Thyroid gland (tissue), 4 donors: ENCODE measurements around the gene TUBA4A. TPM values are rescaled to one million over a fixed set of nuclear protein-coding genes. Genes with fewer than 3 reads are reported as not detected.

Source experiments
- DNase-seq, 2 donors: peaks; one replicate each; pipeline ENCODE4 v3.0.0-alpha.2; 2019
- H3K27ac ChIP-seq, 3 donors: fragments of 200-600 bp; sonication (generic); 1 replicate in 2 of 3; 2 replicates in 1 of 3; pipeline ENCODE4 v1.5.1; 2016 to 2019; ENCODE audit warnings: mild to moderate bottlenecking in 1 of 3, moderate library complexity in 1 of 3
- H3K27me3 ChIP-seq: fragments of 200-600 bp; sonication (generic); one replicate; pipeline ENCODE4 v1.5.1; 2019
- H3K36me3 ChIP-seq, 2 donors: fragments of 200-600 bp; sonication (generic); one replicate each; pipeline ENCODE4 v1.5.1; 2016 to 2019
- H3K4me1 ChIP-seq, 2 donors: fragments of 200-600 bp; sonication (generic); one replicate each; pipeline ENCODE4 v1.5.1; 2017 to 2019
- H3K4me3 ChIP-seq, 3 donors: fragments of 200-600 bp; sonication (generic); replicated peaks in 1 of 3; 1 replicate in 2 of 3; 2 replicates in 1 of 3; pipeline ENCODE4 v1.5.1; 2016; ENCODE audit warnings: mild to moderate bottlenecking in 1 of 3
- H3K9me3 ChIP-seq: fragments of 200-600 bp; sonication (generic); one replicate; pipeline ENCODE4 v1.5.1; 2017
- POLR2A ChIP-seq, 2 donors: fragments of 450-650 bp; IDR thresholded peaks; one replicate each; pipeline ENCODE4 v1.6.1; 2017; ENCODE audit warnings: antibody characterized with exemption in 2 of 2, mild to moderate bottlenecking in 2 of 2, moderate library complexity in 1 of 2
- WGBS, 2 donors: methylation state at CpG; one replicate each; pipeline ENCODE4 v1.1.5; 2017; 5-methylcytosine and 5-hydroxymethylcytosine counted together
- intact Hi-C: fragments of 100-400 bp; cut with DNase I; formaldehyde crosslinking; loops from one replicate; pipeline ENCODE4 v1.15.1; 2023
- total RNA-seq, 4 donors: library from RNA; depleted of rRNA; stranded (reverse); fragments of >200 nt; gene quantifications; one replicate each; pipeline ENCODE4 v1.2.3, GENCODE V29; 2016
- TF ChIP-seq, protein P1 (sequence below), 6 experiments: fragments of 200-600 bp in 3 of 6; fragments of 450-650 bp in 3 of 6; sonication (generic) in 3 of 6; IDR thresholded peaks; one replicate each; pipeline ENCODE4 v1.5.1; 2016 to 2019; ENCODE audit warnings: antibody characterized with exemption in 6 of 6, mild to moderate bottlenecking in 2 of 6, inconsistent platforms in 1 of 6, moderate library complexity in 1 of 6

TUBA4A gene
- total RNA-seq, 4 donors from 2014 or later, result 21.0 to 72.4 (median 34.8) TPM

DNA sequence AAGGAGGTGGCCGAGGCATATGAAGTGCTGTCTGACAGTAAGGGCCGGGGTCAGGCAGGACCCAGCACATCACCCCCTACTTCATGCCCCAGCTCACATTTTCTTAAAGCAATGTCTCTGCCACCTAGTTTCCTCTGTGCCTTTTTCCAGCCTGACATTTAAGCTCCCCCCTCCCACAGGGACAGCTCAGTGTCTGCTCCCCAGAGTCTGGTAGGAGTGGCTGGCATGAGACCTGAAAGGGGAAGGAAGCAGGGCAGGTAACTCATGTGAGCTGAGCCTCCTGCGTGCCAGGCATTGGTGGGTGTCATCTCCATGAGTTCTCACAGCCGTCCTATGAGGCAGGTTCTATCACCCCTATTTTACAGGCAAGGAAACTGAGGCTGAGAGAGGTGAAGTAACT is 26.9 kb upstream of the TUBA4A start:
- Histone ChIP-seq H3K27ac (peak overlapping the region in 1 of 3 donors; percentile 32), H3K9me3 (no peaks in the 10 kb centered on the region), H3K36me3 (peaks cover 42% of the 10 kb centered on the region in 2 donors), H3K27me3 (no peaks in the 10 kb centered on the region), H3K4me3 (no peak overlapping the region), H3K4me1 (peaks cover 18 to 25% of the 10 kb centered on the region in 2 donors)
- WGBS, 2 donors, result 94% methylated on average over 4 of the region's 4 CpGs
- no peak for TF ChIP-seq POLR2A (IDR thresholded peaks at IDR 0.05)
- TF ChIP-seq, protein P1, sequence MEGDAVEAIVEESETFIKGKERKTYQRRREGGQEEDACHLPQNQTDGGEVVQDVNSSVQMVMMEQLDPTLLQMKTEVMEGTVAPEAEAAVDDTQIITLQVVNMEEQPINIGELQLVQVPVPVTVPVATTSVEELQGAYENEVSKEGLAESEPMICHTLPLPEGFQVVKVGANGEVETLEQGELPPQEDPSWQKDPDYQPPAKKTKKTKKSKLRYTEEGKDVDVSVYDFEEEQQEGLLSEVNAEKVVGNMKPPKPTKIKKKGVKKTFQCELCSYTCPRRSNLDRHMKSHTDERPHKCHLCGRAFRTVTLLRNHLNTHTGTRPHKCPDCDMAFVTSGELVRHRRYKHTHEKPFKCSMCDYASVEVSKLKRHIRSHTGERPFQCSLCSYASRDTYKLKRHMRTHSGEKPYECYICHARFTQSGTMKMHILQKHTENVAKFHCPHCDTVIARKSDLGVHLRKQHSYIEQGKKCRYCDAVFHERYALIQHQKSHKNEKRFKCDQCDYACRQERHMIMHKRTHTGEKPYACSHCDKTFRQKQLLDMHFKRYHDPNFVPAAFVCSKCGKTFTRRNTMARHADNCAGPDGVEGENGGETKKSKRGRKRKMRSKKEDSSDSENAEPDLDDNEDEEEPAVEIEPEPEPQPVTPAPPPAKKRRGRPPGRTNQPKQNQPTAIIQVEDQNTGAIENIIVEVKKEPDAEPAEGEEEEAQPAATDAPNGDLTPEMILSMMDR (IDR thresholded peaks at IDR 0.05), result no peak
- DNase-seq, result no peak
- intact Hi-C loops, result loop anchor here (5.0 kb wide), 1 partner anchor 33 kb away; the partner anchor contains the start of genes GLB1L and STK16

DNA sequence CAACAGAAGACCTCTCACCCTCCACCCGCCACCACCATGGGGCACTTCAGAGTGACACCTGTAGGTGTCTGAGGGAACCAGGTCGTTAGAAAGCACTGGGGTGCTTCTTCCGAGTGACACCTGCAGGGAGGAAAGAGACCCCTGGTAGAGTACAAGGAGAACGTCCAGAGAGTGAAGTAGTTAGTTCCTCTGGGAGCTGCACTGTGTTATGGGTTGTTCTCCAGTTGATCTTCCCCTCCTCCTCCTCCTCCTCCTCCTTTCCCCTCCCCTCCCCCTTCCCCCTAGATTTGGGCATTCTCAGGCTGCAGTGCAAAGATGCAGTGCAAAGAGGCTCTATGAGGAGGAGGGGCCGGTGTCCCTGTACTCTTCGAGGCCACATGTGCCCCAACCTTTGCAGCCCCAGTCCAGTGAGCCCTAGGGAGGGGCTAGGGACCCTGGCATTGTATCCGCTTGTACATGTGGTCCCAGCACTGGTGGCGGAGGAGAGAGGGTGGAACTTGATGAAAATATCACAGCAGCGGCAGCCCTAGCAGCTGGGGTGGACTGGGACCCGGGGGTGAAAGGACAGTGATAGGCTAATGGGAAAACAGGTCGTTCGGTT is 26.3 kb upstream of the TUBA4A start:
- H3K27me3 ChIP-seq, result no peaks in the 10 kb centered on the region
- intact Hi-C loops, result loop anchor here (2.0 to 5.0 kb wide), 2 partner anchors 15 to 33 kb away; partner anchors contain the start of genes GLB1L and STK16
- TF ChIP-seq POLR2A (IDR thresholded peaks at IDR 0.05), result no peak
- TF ChIP-seq, protein P1 (IDR thresholded peaks at IDR 0.05), result peak in 1 of 6 experiments; percentile 16
- H3K27ac ChIP-seq, result peak overlapping the region; percentile 99
- peak overlapping the region; percentile 47 to 89 (median 74) for H3K4me3 ChIP-seq
- no peaks in the 10 kb centered on the region for H3K9me3 ChIP-seq
- no peak for DNase-seq
- H3K4me1 ChIP-seq, result peaks cover 18 to 25% of the 10 kb centered on the region in 2 donors
- H3K36me3 ChIP-seq, result peaks cover 36 to 39% of the 10 kb centered on the region in 2 donors
- 50 to 64% methylated on average over 9 to 12 of the region's 12 CpGs for WGBS, 2 donors

DNA sequence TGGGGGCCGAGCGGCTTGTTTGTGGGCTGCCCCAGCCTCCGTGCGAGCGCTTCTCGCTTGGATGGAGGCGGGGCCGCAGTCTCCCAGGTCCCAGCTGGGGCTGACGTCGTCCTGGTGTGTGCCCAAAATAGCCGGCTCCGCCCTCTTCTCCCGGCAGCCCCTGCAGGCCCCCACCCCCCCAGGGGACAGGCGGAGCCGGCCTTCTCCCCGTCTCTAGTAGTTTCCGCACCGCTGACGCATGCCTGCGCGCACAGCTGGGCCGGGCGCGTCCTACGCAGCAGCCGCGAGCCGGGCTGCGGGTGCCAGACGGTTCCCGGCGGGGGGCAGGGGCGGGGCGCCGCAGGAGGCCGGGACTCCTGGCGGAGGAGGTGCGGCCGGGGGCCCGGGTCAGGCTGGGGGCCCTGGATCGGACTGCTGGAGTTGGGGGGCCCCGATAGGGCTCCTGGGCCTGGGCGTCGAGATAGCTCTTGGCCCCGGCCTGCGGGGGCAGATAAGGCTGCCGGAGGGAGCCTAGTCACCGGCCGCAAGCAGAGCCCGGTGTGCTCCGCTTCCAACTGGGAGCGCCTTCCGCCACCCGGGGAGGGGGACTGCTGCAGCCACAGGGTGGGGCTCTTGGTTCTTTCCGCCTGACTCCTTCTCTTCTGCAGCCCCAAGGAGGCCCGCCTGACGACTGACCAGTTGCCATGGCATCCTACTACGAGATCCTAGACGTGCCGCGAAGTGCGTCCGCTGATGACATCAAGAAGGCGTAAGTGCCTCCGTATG is 25.6 kb upstream of the TUBA4A start, which contains the start of gene DNAJB2:
TSS of gene DNAJB2 (plus strand) at position 216 of the 765 bp plus-strand sequence. CDS start at position 684, 468 bp downstream.
- intact Hi-C loops, result loop anchor here (2.0 kb wide), 1 partner anchor 15 kb away; no protein-coding TSS in a partner anchor
- H3K9me3 ChIP-seq, result no peaks in the 10 kb centered on the region
- H3K27ac ChIP-seq, result peak within 1 kb of the TSS; percentile 99
- H3K27me3 ChIP-seq, result no peaks in the 10 kb centered on the region
- peak within 1 kb of the TSS; percentile 47 to 89 (median 74) for H3K4me3 ChIP-seq
- WGBS, 2 donors, result 0% methylated on average over 19 to 23 of the region's 65 CpGs
- peaks cover 18 to 28% of the 10 kb centered on the region in 2 donors for H3K4me1 ChIP-seq
- TF ChIP-seq POLR2A (IDR thresholded peaks at IDR 0.05), result peak in 1 of 2 donors; percentile 97
- TF ChIP-seq, protein P1 (IDR thresholded peaks at IDR 0.05), result no peak
- peak; percentile 99 for DNase-seq
- peaks cover 29 to 32% of the 10 kb centered on the region in 2 donors for H3K36me3 ChIP-seq

DNA sequence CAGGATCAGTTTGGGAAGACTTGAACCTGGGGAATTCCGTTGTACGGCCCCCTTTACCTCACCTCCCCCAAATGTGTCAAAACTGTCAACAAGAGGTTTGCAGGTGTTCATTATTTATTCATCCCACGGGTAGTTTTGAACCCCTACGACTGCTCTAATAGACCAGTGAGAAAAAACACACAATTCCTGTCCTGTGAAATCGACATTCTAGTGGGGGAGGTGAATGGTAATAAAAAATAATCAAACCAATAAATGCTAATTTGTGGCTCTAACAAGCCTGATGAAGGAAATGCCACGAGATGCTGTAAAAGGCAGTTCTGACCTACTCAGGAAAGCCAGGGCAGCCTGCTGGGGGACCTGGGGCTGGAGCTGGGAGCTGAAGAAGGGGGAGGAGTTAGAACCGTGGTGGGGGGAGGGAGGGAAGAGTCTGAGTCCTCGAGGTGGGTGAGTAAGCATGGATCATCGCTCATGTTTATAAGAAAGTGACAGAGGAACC is 25.0 kb upstream of the TUBA4A start:
- intact Hi-C loops, result loop anchor here (2.0 kb wide), 1 partner anchor 16 kb away; no protein-coding TSS in a partner anchor
- Histone ChIP-seq H3K36me3 (peaks cover 22 to 27% of the 10 kb centered on the region in 2 donors), H3K9me3 (no peaks in the 10 kb centered on the region), H3K4me3 (peak overlapping the region in 1 of 3 donors; percentile 89), H3K27ac (peak overlapping the region; percentile 99), H3K4me1 (peaks cover 18 to 34% of the 10 kb centered on the region in 2 donors), H3K27me3 (no peaks in the 10 kb centered on the region)
- TF ChIP-seq, protein P1 (IDR thresholded peaks at IDR 0.05), result peak in 1 of 6 experiments; percentile 4
- no peak for TF ChIP-seq POLR2A (IDR thresholded peaks at IDR 0.05)
- no peak for DNase-seq
- 9 to 16% methylated on average over 9 of the region's 9 CpGs for WGBS, 2 donors
